NK-92 (cell line): ENCODE measurements around the gene TNP1.

Experiments used
- DNase-seq: peaks from one replicate; lab custom pipeline; 2025; ENCODE audit not compliant: unreplicated experiment; lab: John Stamatoyannopoulos, UW

Gene TNP1

GRCh38 chr2:216875862-216876261 lies 16.0 kb upstream of the TNP1 start:
- no peak for DNase-seq

- no peak for DNase-seq
Measured at GRCh38 chr2:216873573-216873972, 13.7 kb upstream of the TNP1 start.

GRCh38 chr2:216872624-216873023 lies 12.8 kb upstream of the TNP1 start:
- DNase-seq: no peak

DNA sequence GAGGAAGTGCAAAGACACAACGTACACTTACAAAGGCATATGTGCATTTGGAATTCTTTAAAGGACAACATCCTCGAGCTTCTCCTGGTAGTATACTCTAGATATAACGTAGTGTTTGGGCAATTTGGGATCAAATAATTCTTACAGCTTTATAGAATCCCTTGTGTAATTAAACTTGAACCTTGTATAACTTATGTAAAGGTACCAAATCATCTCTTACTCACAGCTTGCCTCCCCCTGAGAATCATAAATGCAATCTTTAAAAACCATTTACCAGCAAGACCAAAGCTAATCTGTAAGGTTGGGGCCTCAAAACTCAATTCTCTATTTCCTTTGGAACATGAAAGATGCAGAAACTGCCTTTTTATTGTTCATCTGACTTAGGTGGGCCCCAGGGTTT lies 12.2 kb upstream of the TNP1 start:
- no peak for DNase-seq

DNA sequence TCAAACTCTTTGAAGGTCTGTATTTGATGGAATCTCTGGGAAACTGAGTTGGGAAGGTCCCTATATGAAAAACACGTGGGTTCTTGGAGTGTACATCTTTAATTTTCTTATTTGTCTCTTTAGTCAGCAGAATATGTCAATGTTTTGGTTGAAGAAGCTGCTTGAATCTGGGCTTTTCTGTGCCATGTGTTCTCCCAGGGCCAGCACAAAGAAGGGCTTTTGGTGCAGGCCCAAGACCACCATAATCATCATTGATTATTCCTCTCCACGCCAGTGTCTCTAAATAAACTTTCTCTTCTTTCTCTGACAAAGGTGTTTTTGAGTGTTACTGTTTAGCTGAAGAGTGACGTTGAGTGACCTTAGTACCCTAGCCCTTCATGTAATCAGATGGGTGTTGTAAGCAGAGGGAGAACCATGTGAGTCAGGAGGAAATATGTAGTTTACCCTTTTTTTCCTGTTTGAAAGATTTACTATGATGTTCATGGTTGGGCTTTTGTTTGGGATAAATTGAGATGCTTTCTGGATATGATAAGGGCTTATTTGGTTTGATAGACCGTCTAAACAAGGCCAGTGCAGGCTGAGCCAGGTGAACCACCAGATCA lies 11.6 kb upstream of the TNP1 start:
- DNase-seq: no peak

- DNase-seq: no peak
Measured at GRCh38 chr2:216870508-216871332, 10.9 kb upstream of the TNP1 start.

- DNase-seq: no peak
Measured at GRCh38 chr2:216866515-216867095, 6.7 kb upstream of the TNP1 start.

GRCh38 chr2:216865658-216866057 lies 5.8 kb upstream of the TNP1 start:
- no peak for DNase-seq

DNA sequence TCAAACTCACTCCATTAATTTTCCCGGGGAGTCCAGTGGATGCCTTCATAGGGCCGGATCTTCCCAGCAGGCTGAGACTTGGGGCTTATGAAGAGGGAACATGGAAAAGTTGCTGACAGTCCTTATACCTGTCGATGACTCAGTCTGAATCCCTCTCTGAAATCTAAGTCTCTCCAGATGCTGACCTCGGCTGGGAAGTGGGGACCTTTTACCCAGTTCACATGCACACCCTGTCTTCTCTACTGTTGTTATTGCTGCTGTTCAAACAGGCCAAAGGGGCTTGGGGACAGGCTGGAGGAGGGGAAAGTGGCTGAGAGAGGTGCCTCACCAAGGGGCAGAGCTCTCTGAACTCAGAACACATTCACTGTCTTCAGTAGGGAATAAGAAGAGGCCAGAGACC lies 4.1 kb upstream of the TNP1 start:
- DNase-seq: no peak

GRCh38 chr2:216862628-216863398 lies 2.9 kb upstream of the TNP1 start:
- no peak for DNase-seq

DNA sequence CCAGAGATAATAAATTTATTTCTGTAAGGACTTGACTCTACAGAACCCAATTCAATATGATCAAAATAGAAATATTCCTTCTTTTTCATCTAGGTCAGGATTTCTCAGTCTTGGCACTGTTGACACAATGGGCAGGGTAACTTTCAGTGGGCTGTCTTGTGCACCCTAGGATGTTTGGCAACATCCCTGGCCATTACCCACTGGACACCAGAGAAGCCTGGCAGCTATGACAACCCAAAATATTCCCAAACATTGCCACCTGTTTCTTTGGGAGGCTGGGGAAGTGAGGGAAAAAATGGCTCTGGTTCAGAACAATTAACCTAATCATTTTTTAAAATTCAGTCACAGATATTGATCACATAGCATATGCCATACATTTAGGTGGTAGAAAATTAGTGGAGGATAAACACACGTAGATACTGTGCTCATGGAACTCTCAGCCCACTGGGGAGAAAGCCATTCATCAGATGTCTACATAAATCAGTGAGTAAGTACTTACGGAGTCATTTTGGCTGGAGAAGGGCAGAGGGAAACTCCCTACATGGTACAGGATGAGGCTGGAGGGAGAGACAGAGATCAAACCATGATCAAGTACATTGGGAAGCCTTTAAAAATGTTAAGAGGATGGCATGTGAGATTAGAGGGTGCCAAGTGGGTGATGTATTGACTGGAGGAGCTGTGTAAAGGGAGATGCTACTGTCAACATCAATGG lies 718 bp upstream of the TNP1 start:
- no peak for DNase-seq

GRCh38 chr2:216858312-216858711 lies 1.6 kb downstream of the TNP1 start:
- no peak for DNase-seq

- no peak for DNase-seq
Measured at GRCh38 chr2:216857131-216857550, 2.7 kb downstream of the TNP1 start.

DNA sequence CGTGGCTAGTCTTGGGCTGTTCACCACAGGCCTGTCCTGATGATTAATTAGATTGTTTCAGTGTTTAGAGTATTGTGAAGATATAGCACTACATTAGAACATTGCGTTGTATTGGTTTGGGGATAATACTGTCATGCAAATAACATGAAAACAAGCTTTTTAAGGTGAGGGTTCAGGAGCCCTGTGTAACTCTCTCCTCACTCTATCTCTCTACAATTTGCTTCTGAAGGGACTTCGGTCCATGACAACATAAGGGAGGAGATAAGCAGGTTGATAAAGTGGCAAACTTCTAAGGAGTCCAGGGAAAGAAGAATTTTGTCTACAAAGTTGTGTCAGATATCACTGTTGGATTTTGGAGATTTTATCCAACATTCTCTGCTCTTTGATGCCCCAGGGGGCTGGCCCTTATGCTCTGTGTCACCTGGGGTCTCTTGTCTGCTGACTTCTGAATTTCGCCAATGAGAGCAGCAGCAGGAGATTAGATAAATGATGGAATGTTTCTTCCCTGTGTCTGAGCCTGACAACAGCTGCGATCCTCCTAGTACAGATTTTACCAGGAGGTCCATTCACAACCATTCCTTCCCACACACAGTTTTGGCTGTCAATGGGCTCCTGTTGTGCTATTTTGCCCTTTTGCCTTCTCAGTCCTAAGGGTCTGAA lies 3.3 kb downstream of the TNP1 start:
- no peak for DNase-seq

DNA sequence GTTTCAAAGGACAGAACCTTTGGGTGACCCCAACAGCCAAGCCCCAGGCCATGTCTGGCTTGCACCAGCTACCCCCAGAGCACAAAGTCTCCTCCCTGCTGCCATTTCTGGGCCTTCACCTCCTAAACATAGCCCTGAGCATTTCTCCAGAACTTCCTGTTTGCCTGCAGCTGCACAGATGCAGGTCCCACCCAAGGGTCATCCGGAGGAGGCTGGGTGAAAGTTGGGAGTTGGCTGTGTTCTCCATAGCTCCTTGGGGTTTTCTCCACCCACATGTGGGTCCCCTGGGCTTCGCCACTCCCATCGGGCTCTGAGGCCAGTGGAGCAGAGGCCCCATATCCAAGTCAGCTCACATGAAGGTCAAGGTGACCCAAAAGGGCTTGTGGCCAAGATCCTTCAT lies 4.3 kb downstream of the TNP1 start:
- DNase-seq: no peak

- no peak for DNase-seq
Measured at GRCh38 chr2:216855079-216855478, 4.8 kb downstream of the TNP1 start.

DNA sequence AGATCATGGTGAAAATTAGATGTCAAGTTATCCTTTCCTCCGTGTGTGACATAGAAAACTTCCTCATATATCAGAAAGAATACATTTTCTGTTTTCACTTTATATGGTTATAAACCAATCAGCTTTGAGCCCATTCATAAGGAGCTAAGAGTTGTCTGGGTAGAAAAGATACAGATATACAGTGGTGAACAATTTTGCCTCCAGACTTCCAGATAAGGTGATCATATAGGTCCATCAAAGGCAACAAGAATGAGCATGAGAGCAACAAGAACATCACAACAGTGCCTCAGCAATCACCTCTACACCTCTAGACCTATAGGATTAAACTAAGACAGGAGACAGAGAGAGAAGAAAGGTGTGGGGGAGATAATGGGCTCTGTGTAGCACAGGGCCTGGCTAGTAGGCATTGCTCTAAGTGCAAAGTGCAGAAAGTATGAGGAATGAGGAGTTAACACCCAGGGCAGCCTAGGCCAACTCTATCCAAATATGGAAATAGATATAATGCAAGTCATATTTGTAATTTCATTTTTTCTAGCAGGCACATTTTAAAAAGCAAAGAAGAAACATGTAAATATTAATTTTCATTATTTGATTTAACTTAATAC lies 8.3 kb downstream of the TNP1 start:
- no peak for DNase-seq

DNA sequence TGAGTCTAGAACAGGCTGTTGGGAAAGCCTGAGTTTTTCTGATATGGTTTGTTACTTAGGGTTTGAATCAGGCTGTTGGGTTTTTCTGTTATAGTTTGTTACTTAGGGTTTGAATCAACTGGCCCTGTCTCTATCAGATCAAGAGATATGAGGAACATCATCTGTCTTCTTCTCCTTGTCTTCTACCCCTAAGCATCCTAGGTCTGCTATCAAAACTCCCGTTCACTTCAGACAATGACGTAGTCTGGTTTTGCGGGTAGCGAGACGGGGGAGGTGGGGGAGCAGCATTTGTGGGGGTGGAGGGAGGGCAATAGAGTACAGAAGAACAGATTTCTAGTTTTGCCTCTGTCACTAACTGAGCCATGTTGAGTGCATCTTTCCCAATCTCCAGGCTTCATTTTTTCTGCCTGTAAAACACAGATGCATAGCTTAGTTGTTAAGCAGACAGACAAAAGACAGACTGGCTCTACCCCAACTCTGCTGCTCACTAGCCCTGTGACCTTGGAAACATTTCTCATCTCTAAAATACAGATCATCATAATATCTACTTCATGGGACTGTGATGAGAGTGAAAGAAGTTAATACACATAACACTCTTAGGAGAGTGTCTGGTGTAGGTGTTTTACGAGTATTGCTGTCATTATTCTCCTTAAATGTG lies 9.1 kb downstream of the TNP1 start:
- DNase-seq: no peak

DNA sequence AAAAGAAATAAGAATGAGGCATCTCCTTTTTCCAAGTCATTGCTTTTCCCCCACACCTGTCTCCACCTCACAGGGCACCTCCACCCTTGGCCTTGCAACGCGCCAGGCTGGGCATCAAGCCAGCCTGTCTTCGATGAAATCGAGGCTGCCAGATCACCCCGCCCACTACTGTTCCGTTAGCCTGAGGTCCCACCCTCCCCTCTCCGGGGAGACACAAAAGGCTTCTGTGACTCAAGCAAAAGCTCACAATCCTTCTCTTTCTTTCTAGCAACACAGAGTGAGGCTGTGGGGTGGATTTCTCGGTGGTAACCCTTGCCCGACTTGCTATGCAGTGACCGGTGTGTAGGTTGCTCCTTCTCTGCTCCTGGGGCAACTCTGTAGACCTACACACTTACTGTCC lies 9.9 kb downstream of the TNP1 start:
- DNase-seq: no peak

GRCh38 chr2:216845426-216845825 lies 14.4 kb downstream of the TNP1 start:
- no peak for DNase-seq
